ENCODE measurements around the gene SLC16A6. TPM values are rescaled to one million over a fixed set of nuclear protein-coding genes. Genes with fewer than 3 reads are reported as not detected.
"Not testable (repeated sequence)": the region's sequence is repeated elsewhere in the genome, so short reads cannot be mapped to it uniquely, and the experiment has no call there.

Gene SLC16A6
- total RNA-seq, 1 donor from 2014 or later = 11.0 TPM

GRCh38 chr17:68222606-68223005 lies 68.3 kb downstream of the SLC16A6 start:
- peaks cover 76% of the 10 kb centered on the region for H3K4me1 Mint-ChIP-seq
- ATAC-seq (ENCODE audit: low read depth) = no peak
- no peak overlapping the region for H3K4me3 Mint-ChIP-seq
- H3K9me3 Mint-ChIP-seq = no peaks in the 10 kb centered on the region
- ChIA-PET POLR2A (interaction anchor here (0.9 to 1.2 kb wide), 3 partner anchors 10 to 40 kb away, joined by 3 to 6 read pairs (median 4); no protein-coding TSS in a partner anchor), CTCF (no interaction called here)
- no peak for TF ChIP-seq CTCF (IDR thresholded peaks at IDR 0.05)
- H3K36me3 Mint-ChIP-seq (ENCODE audit: low read depth) = peaks cover 46% of the 10 kb centered on the region
- H3K27me3 Mint-ChIP-seq = no peaks in the 10 kb centered on the region
- intact Hi-C loops (cut with micrococcal nuclease) = no loop called here
- H3K27ac Mint-ChIP-seq = peak overlapping the region; percentile 81
- no peak for DNase-seq

GRCh38 chr17:68221786-68222185 lies 69.1 kb downstream of the SLC16A6 start:
- Mint-ChIP-seq H3K9me3 (no peaks in the 10 kb centered on the region), H3K27me3 (no peaks in the 10 kb centered on the region), H3K4me3 (no peak overlapping the region), H3K36me3 (ENCODE audit: low read depth) (peaks cover 46% of the 10 kb centered on the region), H3K4me1 (peaks cover 67% of the 10 kb centered on the region), H3K27ac (peak overlapping the region; percentile 72)
- ChIA-PET CTCF (no interaction called here), POLR2A (interaction anchor here (0.9 to 1.3 kb wide), 4 partner anchors 11 to 40 kb away, joined by 3 to 6 read pairs (median 4); no protein-coding TSS in a partner anchor)
- no peak for TF ChIP-seq CTCF (IDR thresholded peaks at IDR 0.05)
- DNase-seq (no peak), ATAC-seq (ENCODE audit: low read depth) (no peak)
- intact Hi-C loops (cut with micrococcal nuclease) = no loop called here

GRCh38 chr17:68220786-68221185 lies 70.1 kb downstream of the SLC16A6 start:
- DNase-seq; CTCF ChIA-PET; ATAC-seq (ENCODE audit: low read depth); H3K27ac Mint-ChIP-seq; H3K9me3 Mint-ChIP-seq; intact Hi-C loops (cut with micrococcal nuclease); H3K27me3 Mint-ChIP-seq; H3K4me3 Mint-ChIP-seq: not testable (repeated sequence)
- POLR2A ChIA-PET = interaction anchor here (1.3 kb wide), 1 partner anchor 16 kb away, joined by 5 read pairs; no protein-coding TSS in a partner anchor
- Mint-ChIP-seq H3K4me1 (peaks cover 61% of the 10 kb centered on the region), H3K36me3 (ENCODE audit: low read depth) (peaks cover 47% of the 10 kb centered on the region)

- H3K27ac Mint-ChIP-seq = peak overlapping the region; percentile 63
- peaks cover 48% of the 10 kb centered on the region for H3K36me3 Mint-ChIP-seq (ENCODE audit: low read depth)
- POLR2A ChIA-PET = interaction anchor here (0.7 to 2.2 kb wide), 2 partner anchors 28 to 71 kb away, joined by 4 to 9 read pairs; partner anchors contain the start of genes AMZ2 and ARSG
- H3K27me3 Mint-ChIP-seq; H3K9me3 Mint-ChIP-seq; DNase-seq; intact Hi-C loops (cut with micrococcal nuclease); H3K4me3 Mint-ChIP-seq; ATAC-seq (ENCODE audit: low read depth); CTCF ChIA-PET: not testable (repeated sequence)
- H3K4me1 Mint-ChIP-seq = peaks cover 55% of the 10 kb centered on the region
These were observed 70.7 kb downstream of the SLC16A6 start for GRCh38 chr17:68220186-68220585.

GRCh38 chr17:68219429-68219828 lies 71.5 kb downstream of the SLC16A6 start:
- H3K27ac Mint-ChIP-seq; CTCF ChIA-PET; DNase-seq; H3K27me3 Mint-ChIP-seq; ATAC-seq (ENCODE audit: low read depth); H3K4me3 Mint-ChIP-seq; H3K9me3 Mint-ChIP-seq; intact Hi-C loops (cut with micrococcal nuclease): not testable (repeated sequence)
- Mint-ChIP-seq H3K4me1 (peaks cover 53% of the 10 kb centered on the region), H3K36me3 (ENCODE audit: low read depth) (peaks cover 50% of the 10 kb centered on the region)
- POLR2A ChIA-PET = interaction anchor here (0.6 to 2.2 kb wide), 5 partner anchors 13 to 290 kb away, joined by 3 to 10 read pairs (median 4); partner anchors contain the start of genes AMZ2 and ARSG

Other genes with a start within 250 kb of the SLC16A6 start
- 42.1 and 55.4 TPM in 2 replicates for gene AMZ2, start 43.1 kb downstream of the SLC16A6 start, total RNA-seq
- gene ARSG, start 368 bp upstream of the SLC16A6 start, total RNA-seq = 15.5 and 19.6 TPM in 2 replicates
- 9.8 and 11.2 TPM in 2 replicates for gene WIPI1, start 166.4 kb upstream of the SLC16A6 start, total RNA-seq
- gene PRKAR1A, start 221.3 kb upstream of the SLC16A6 start, total RNA-seq = 272 and 279 TPM in 2 replicates